Activated T-cell treated with anti-CD3 and anti-CD28 coated beads, Interleukin-2, amount 50 U/mL, for 24 hours (primary cell): ENCODE measurements around the gene XIST.
"Not testable (repeated sequence)": the region's sequence is repeated elsewhere in the genome, so short reads cannot be mapped to it uniquely, and the experiment has no call there.

ENCODE experiments used
- DNase-seq: peaks from one replicate; pipeline ENCODE4 v3.0.0-alpha.2; 2020
- H3K27ac Mint-ChIP-seq: 2 replicates; pipeline ENCODE4 v1.8.0; 2020; ENCODE audit warnings: mild to moderate bottlenecking, mixed read lengths
- H3K27me3 Mint-ChIP-seq: 2 replicates; pipeline ENCODE4 v1.8.0; 2020; ENCODE audit warnings: mixed read lengths
- H3K36me3 Mint-ChIP-seq: 2 replicates; pipeline ENCODE4 v1.8.0; 2020; ENCODE audit warnings: low read depth, mixed read lengths
- H3K4me1 Mint-ChIP-seq: 2 replicates; pipeline ENCODE4 v1.8.0; 2020; ENCODE audit warnings: low read depth, mixed read lengths
- H3K4me3 Mint-ChIP-seq: 2 replicates; pipeline ENCODE4 v1.8.0; 2020; ENCODE audit warnings: mild to moderate bottlenecking, moderate library complexity, mixed read lengths
- H3K9me3 Mint-ChIP-seq: 2 replicates; pipeline ENCODE4 v1.8.0; 2020; ENCODE audit warnings: mixed read lengths

Gene XIST

DNA sequence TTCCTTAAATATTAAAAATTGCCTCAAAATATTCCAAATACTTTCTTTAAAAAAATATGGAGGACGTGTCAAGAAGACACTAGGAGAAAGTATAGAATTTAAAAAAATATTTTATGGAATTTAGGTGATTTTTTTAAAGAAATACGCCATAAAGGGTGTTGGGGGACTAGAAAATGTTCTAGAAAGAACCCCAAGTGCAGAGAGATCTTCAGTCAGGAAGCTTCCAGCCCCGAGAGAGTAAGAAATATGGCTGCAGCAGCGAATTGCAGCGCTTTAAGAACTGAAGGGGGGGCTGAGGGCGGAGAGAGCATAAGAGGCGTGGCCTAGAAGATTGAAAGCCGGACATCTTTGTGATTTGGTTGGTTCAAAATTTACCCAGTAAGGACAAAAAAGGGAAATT is at the start of gene XIST:
TSS of gene XIST (minus strand) at position 248 of the 400 bp plus-strand sequence.
- DNase-seq, result peak; percentile 85
- H3K27me3 Mint-ChIP-seq, result no peaks in the 10 kb centered on the region
- peak within 1 kb of the TSS; percentile 86 for H3K4me3 Mint-ChIP-seq
- H3K36me3 Mint-ChIP-seq, result peaks cover 41% of the 10 kb centered on the region
- peaks cover 12% of the 10 kb centered on the region for H3K4me1 Mint-ChIP-seq
- peak within 1 kb of the TSS; percentile 90 for H3K27ac Mint-ChIP-seq
- no peaks in the 10 kb centered on the region for H3K9me3 Mint-ChIP-seq

GRCh38 chrX:73898315-73898714 is 45.8 kb upstream of the XIST start:
- not testable (repeated sequence) for H3K4me1 Mint-ChIP-seq, H3K9me3 Mint-ChIP-seq, H3K36me3 Mint-ChIP-seq, H3K4me3 Mint-ChIP-seq, H3K27ac Mint-ChIP-seq, DNase-seq
- H3K27me3 Mint-ChIP-seq, result peaks cover 25% of the 10 kb centered on the region

DNA sequence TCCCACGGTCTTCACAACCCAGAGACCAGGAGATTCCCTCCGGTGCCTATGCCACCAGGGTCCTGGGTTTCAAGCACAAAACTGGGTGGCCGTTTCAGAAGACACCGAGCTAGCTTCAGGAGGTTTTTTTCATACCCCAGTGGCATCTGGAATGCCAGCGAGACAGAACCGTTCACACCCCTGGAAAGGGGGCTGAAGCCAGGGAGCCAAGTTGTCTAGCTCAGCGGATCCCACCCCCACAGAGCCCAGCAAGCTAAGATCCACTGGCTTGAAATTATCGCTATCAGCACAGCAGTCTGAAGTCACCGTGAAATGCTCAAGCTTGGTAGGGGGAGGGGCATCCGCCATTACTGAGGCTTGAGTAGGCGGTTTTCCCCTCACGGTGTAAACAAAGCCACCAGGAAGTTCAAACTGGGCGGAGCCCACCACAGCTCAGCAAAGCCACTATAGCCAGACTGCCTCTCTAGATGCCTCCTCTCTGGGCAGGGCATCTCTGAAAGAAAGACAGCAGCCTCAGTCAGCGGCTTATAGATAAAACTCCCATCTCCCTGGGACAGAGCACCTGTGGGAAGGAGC is 40.1 kb upstream of the XIST start:
- not testable (repeated sequence) for H3K4me3 Mint-ChIP-seq, H3K36me3 Mint-ChIP-seq, H3K27ac Mint-ChIP-seq
- Mint-ChIP-seq H3K27me3 (peaks cover 13% of the 10 kb centered on the region), H3K4me1 (peaks cover 16% of the 10 kb centered on the region), H3K9me3 (peaks cover 12% of the 10 kb centered on the region)
- peak; percentile 45 for DNase-seq

DNA sequence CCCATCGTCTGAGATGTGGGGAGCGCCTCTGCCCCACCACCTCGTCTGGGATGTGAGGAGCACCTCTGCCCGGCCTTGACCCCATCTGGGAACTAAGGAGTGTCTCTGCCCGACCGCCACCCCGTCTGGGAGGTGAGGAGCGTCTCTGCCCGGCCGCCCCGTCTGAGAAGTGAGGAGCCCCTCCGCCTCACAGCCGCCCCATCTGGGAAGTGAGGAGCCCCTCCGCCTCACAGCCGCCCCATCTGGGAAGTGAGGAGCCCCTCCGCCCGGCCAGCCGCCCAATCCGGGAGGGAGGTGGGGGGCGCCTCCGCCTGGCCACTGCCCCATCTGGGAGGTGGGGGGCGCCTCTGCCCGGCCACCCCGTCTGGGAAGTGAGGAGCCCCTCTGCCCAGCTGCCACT is 29.7 kb upstream of the XIST start:
- not testable (repeated sequence) for DNase-seq, H3K4me1 Mint-ChIP-seq, H3K36me3 Mint-ChIP-seq, H3K4me3 Mint-ChIP-seq, H3K27ac Mint-ChIP-seq
- Mint-ChIP-seq H3K9me3 (peaks cover 13% of the 10 kb centered on the region), H3K27me3 (peaks cover 26% of the 10 kb centered on the region)

GRCh38 chrX:73877687-73878086 is 25.2 kb upstream of the XIST start:
- H3K27ac Mint-ChIP-seq, result no peak overlapping the region
- peaks cover 9% of the 10 kb centered on the region for H3K9me3 Mint-ChIP-seq
- peaks cover 31% of the 10 kb centered on the region for H3K27me3 Mint-ChIP-seq
- no peaks in the 10 kb centered on the region for H3K36me3 Mint-ChIP-seq
- DNase-seq, result no peak
- H3K4me3 Mint-ChIP-seq, result no peak overlapping the region
- H3K4me1 Mint-ChIP-seq, result no peaks in the 10 kb centered on the region

GRCh38 chrX:73876911-73877310 is 24.4 kb upstream of the XIST start:
- Mint-ChIP-seq H3K27ac (no peak overlapping the region), H3K9me3 (peaks cover 9% of the 10 kb centered on the region), H3K27me3 (peaks cover 31% of the 10 kb centered on the region), H3K4me3 (no peak overlapping the region), H3K4me1 (peaks cover 3% of the 10 kb centered on the region), H3K36me3 (no peaks in the 10 kb centered on the region)
- no peak for DNase-seq

DNA sequence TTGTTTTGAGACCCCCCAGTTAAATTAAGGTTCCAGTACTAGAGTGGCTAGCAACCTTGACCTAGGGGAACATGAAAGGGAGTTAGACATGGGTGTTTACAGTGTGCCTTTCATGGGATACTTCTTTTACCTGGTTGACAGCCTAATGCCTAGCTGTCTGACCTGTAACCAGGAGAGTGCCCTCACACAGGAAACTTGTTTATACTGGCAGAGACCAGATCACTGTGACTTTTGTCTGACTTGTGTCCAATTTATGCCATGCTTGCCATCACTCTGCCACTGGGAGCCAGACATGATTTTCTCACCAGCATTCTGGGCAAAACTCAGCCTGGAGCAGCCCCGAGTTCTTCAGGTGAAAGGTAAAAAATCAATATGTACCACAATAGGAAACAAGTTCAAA is 16.4 kb upstream of the XIST start:
- no peak overlapping the region for H3K27ac Mint-ChIP-seq
- H3K9me3 Mint-ChIP-seq, result no peaks in the 10 kb centered on the region
- peaks cover 7% of the 10 kb centered on the region for H3K4me1 Mint-ChIP-seq
- peaks cover 21% of the 10 kb centered on the region for H3K27me3 Mint-ChIP-seq
- no peak overlapping the region for H3K4me3 Mint-ChIP-seq
- no peaks in the 10 kb centered on the region for H3K36me3 Mint-ChIP-seq
- no peak for DNase-seq

DNA sequence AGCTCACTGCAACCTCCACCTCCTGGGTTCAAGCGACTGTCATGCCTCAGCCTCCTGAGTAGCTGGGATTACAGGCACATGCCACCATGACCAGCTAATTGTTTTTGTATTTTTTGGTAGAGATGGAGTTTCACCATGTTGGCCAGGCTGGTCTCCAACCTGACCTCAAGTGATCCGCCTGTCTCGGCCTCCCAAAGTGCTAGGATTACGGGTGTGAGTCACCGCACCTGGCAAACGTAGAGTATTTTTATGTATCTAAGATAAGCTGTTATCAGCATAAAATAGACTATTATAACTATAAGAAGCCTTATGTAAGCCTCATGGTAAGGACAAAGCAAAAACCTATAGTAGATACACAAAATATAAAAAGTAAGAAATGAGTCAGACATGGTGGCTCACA is 14.6 kb upstream of the XIST start:
- Mint-ChIP-seq H3K27ac (no peak overlapping the region), H3K4me1 (peaks cover 7% of the 10 kb centered on the region), H3K9me3 (no peaks in the 10 kb centered on the region), H3K4me3 (no peak overlapping the region), H3K27me3 (peaks cover 28% of the 10 kb centered on the region), H3K36me3 (no peaks in the 10 kb centered on the region)
- DNase-seq, result no peak

DNA sequence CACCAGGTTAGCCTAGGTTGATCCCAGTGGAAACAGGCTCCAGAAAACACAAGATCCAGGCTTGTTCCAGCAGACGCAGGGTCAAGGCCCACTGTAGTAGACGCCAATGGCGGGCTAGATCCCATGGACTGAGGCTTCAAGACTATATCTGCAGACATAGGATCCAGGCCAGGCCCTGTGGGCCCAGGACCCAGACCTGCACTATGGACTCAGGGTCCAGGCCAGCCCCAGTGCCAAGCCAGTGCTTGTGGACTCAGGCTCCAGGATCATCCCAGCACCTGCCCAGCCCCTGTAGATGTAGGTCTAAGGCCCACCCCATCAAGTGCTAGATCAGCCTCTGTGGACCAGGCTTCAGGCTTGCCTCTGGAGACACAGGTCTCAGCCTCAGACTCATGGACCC is 11.3 kb upstream of the XIST start:
- Mint-ChIP-seq H3K9me3 (no peaks in the 10 kb centered on the region), H3K4me1 (no peaks in the 10 kb centered on the region), H3K4me3 (no peak overlapping the region), H3K36me3 (no peaks in the 10 kb centered on the region), H3K27ac (no peak overlapping the region), H3K27me3 (peaks cover 26% of the 10 kb centered on the region)
- DNase-seq, result no peak

GRCh38 chrX:73863268-73863667 is 10.8 kb upstream of the XIST start:
- H3K9me3 Mint-ChIP-seq, result no peaks in the 10 kb centered on the region
- H3K27ac Mint-ChIP-seq, result no peak overlapping the region
- H3K4me3 Mint-ChIP-seq, result no peak overlapping the region
- DNase-seq, result no peak
- peaks cover 26% of the 10 kb centered on the region for H3K27me3 Mint-ChIP-seq
- no peaks in the 10 kb centered on the region for H3K4me1 Mint-ChIP-seq
- H3K36me3 Mint-ChIP-seq, result no peaks in the 10 kb centered on the region

DNA sequence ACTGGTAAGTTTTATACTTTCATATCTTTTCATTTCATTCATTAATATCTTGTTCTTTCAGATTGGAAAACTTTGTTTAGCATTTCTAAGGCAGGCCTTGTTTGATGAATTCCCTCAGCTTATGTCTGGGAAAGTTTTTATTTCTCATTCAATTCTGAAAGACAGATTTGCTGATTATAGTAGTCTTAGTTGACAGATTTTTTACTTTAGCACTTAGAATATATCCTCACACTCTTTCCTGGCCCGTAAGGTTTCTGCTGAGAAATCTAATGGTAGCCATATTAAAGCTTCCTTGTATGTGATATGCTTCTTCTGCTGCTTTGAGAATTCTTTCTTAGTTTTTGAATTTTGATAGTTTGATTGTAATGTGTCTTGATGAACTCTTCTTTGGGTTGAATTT is 7.1 kb upstream of the XIST start:
- no peaks in the 10 kb centered on the region for H3K36me3 Mint-ChIP-seq
- H3K4me3 Mint-ChIP-seq, result no peak overlapping the region
- no peak overlapping the region for H3K27ac Mint-ChIP-seq
- no peaks in the 10 kb centered on the region for H3K9me3 Mint-ChIP-seq
- DNase-seq, result no peak
- peaks cover 18% of the 10 kb centered on the region for H3K27me3 Mint-ChIP-seq
- no peaks in the 10 kb centered on the region for H3K4me1 Mint-ChIP-seq

GRCh38 chrX:73855546-73855945 is 3.0 kb upstream of the XIST start:
- H3K4me1 Mint-ChIP-seq, result peaks cover 4% of the 10 kb centered on the region
- H3K9me3 Mint-ChIP-seq, result no peaks in the 10 kb centered on the region
- no peak overlapping the region for H3K4me3 Mint-ChIP-seq
- DNase-seq, result peak; percentile 79
- no peaks in the 10 kb centered on the region for H3K27me3 Mint-ChIP-seq
- H3K27ac Mint-ChIP-seq, result no peak overlapping the region
- peaks cover 12% of the 10 kb centered on the region for H3K36me3 Mint-ChIP-seq

- Mint-ChIP-seq H3K4me3 (peak overlapping the region; percentile 86), H3K27ac (peak overlapping the region; percentile 90), H3K36me3 (peaks cover 45% of the 10 kb centered on the region), H3K4me1 (peaks cover 15% of the 10 kb centered on the region), H3K9me3 (no peaks in the 10 kb centered on the region), H3K27me3 (no peaks in the 10 kb centered on the region)
- DNase-seq, result no peak
These were observed 492 bp downstream of the XIST start for GRCh38 chrX:73852022-73852421.

DNA sequence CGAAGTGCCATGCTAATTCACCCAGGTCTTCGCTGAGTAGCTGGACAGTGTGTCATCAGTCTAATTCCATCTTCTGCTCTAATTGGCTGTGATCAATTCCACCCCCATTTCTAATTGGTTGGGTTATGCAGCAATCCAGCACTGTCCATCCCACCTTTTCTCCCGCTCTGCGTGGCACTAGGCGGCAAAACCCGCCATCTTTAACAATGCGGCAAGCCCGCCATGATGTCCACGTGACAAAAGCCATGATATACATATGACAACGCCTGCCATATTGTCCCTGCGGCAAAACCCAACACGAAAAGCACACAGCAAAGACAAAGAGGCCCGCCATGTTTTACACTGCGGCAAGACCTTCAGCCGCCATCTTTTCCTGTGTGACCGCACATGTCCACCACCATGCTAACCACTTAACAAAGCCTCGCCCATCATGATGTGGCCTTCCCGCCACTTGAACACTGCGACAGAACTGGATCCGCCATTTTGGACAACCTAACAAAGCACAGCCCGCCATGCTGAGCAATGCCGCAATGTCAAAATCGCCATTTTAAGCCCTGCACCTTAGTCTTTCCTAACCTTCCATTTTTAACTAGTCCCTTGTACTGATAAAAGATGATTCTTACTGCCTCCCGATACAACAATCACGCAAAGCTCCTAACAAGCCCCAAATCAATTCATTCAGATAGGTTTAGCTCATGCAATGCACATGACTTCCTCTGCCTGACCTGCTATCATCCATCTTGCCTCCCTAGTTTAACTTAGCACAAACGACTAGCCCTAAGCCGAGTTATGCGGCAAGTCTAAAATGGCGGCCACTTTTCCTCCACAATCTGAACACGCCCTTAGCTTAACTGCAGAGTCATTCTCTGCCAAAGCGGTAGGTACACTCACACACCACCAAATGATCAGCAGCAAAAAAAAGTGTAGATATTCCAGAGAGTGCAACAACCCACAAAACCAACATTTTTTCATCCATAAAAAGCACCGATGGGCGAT is 1.2 kb downstream of the XIST start:
- DNase-seq, result peak; percentile 82
- no peaks in the 10 kb centered on the region for H3K9me3 Mint-ChIP-seq
- peak overlapping the region; percentile 86 for H3K4me3 Mint-ChIP-seq

More for the DNA sequence above, 1.2 kb downstream of the XIST start:
- Mint-ChIP-seq H3K27ac (peak overlapping the region; percentile 90), H3K27me3 (no peaks in the 10 kb centered on the region), H3K4me1 (peaks cover 22% of the 10 kb centered on the region), H3K36me3 (peaks cover 50% of the 10 kb centered on the region)
